Activated T-helper 17 cell treated with anti-CD3 and anti-CD28 coated beads, Interleukin-2, amount 50 U/mL, for 72 hours (primary cell): ENCODE results near the gene CDYL. TPM values are rescaled to one million over a fixed set of nuclear protein-coding genes. Genes with fewer than 3 reads are reported as not detected.
A peak's percentile ranks its signal among the peaks of the same experiment; 100 is the strongest.

Experiments used
- ATAC-seq: fragments of 150-1000 bp; cut with Tn5 transposase; replicated peaks from 2 replicates; pipeline ENCODE4 v1.10.0; 2021; ENCODE audit warnings: mild to moderate bottlenecking, moderate library complexity
- H3K27ac Mint-ChIP-seq: one replicate; pipeline ENCODE4 v1.8.0; 2022; ENCODE audit warnings: mixed read lengths
- H3K27me3 Mint-ChIP-seq: one replicate; pipeline ENCODE4 v1.8.0; 2022; ENCODE audit warnings: mixed read lengths
- H3K36me3 Mint-ChIP-seq: one replicate; pipeline ENCODE4 v1.8.0; 2022; ENCODE audit warnings: low read depth, mild to moderate bottlenecking, mixed read lengths
- H3K4me1 Mint-ChIP-seq: one replicate; pipeline ENCODE4 v1.8.0; 2022; ENCODE audit warnings: mixed read lengths
- H3K4me3 Mint-ChIP-seq: one replicate; pipeline ENCODE4 v1.8.0; 2022; ENCODE audit warnings: mild to moderate bottlenecking, mixed read lengths
- H3K9me3 Mint-ChIP-seq: one replicate; pipeline ENCODE4 v1.8.0; 2022; ENCODE audit warnings: mixed read lengths
- total RNA-seq, 2 donors: library from RNA; stranded (reverse); gene quantifications; one replicate each; pipeline ENCODE4 v1.2.3, GENCODE V29; 2022

Gene CDYL
- total RNA-seq, 2 donors from 2014 or later: 23.3 to 24.5 TPM

- no peak for ATAC-seq
- Mint-ChIP-seq H3K4me3 (no peak overlapping the region), H3K27me3 (no peaks in the 10 kb centered on the region), H3K36me3 (no peaks in the 10 kb centered on the region), H3K4me1 (peaks cover 15% of the 10 kb centered on the region), H3K9me3 (no peaks in the 10 kb centered on the region), H3K27ac (no peak overlapping the region)
Measured at GRCh38 chr6:4920914-4921410, 144.8 kb downstream of the CDYL start.

- H3K36me3 Mint-ChIP-seq: no peaks in the 10 kb centered on the region
- peaks cover 6% of the 10 kb centered on the region for H3K4me1 Mint-ChIP-seq
- H3K27me3 Mint-ChIP-seq: no peaks in the 10 kb centered on the region
- no peak overlapping the region for H3K4me3 Mint-ChIP-seq
- H3K27ac Mint-ChIP-seq: no peak overlapping the region
- no peaks in the 10 kb centered on the region for H3K9me3 Mint-ChIP-seq
- ATAC-seq: no peak
Measured at GRCh38 chr6:4922488-4923037, 146.4 kb downstream of the CDYL start.

- Mint-ChIP-seq H3K9me3 (no peaks in the 10 kb centered on the region), H3K27ac (no peak overlapping the region)
Measured at GRCh38 chr6:4923081-4923480, 146.9 kb downstream of the CDYL start.

GRCh38 chr6:4924661-4925271, 148.6 kb downstream of the CDYL start:
- Mint-ChIP-seq H3K36me3 (no peaks in the 10 kb centered on the region), H3K27me3 (no peaks in the 10 kb centered on the region), H3K4me3 (no peak overlapping the region), H3K27ac (no peak overlapping the region), H3K4me1 (peaks cover 10% of the 10 kb centered on the region), H3K9me3 (no peaks in the 10 kb centered on the region)
- no peak for ATAC-seq

More at GRCh38 chr6:4923081-4923480, 146.9 kb downstream of the CDYL start:
- peaks cover 4% of the 10 kb centered on the region for H3K4me1 Mint-ChIP-seq
- H3K4me3 Mint-ChIP-seq: no peak overlapping the region
- H3K27me3 Mint-ChIP-seq: no peaks in the 10 kb centered on the region
- ATAC-seq: no peak
- no peaks in the 10 kb centered on the region for H3K36me3 Mint-ChIP-seq

GRCh38 chr6:4925580-4925979, 149.4 kb downstream of the CDYL start:
- H3K36me3 Mint-ChIP-seq: no peaks in the 10 kb centered on the region
- H3K27me3 Mint-ChIP-seq: no peaks in the 10 kb centered on the region
- no peak for ATAC-seq
- H3K4me3 Mint-ChIP-seq: no peak overlapping the region
- H3K9me3 Mint-ChIP-seq: no peaks in the 10 kb centered on the region
- peaks cover 10% of the 10 kb centered on the region for H3K4me1 Mint-ChIP-seq
- H3K27ac Mint-ChIP-seq: no peak overlapping the region

GRCh38 chr6:4928426-4928825, 152.2 kb downstream of the CDYL start:
- Mint-ChIP-seq H3K27ac (no peak overlapping the region), H3K36me3 (no peaks in the 10 kb centered on the region), H3K4me1 (peaks cover 19% of the 10 kb centered on the region), H3K9me3 (no peaks in the 10 kb centered on the region), H3K27me3 (no peaks in the 10 kb centered on the region), H3K4me3 (no peak overlapping the region)
- peak; percentile 61 for ATAC-seq

GRCh38 chr6:4929097-4929718, 153.0 kb downstream of the CDYL start:
- H3K4me1 Mint-ChIP-seq: peaks cover 21% of the 10 kb centered on the region

GRCh38 chr6:4930025-4930691, 154.0 kb downstream of the CDYL start:
- Mint-ChIP-seq H3K4me3 (no peak overlapping the region), H3K4me1 (peaks cover 26% of the 10 kb centered on the region)

More at GRCh38 chr6:4929097-4929718, 153.0 kb downstream of the CDYL start:
- Mint-ChIP-seq H3K27ac (no peak overlapping the region), H3K27me3 (no peaks in the 10 kb centered on the region), H3K4me3 (no peak overlapping the region), H3K36me3 (no peaks in the 10 kb centered on the region), H3K9me3 (no peaks in the 10 kb centered on the region)
- ATAC-seq: no peak

GRCh38 chr6:4931530-4932227, 155.5 kb downstream of the CDYL start:
- ATAC-seq: no peak
- no peaks in the 10 kb centered on the region for H3K27me3 Mint-ChIP-seq
- peaks cover 9% of the 10 kb centered on the region for H3K36me3 Mint-ChIP-seq
- no peaks in the 10 kb centered on the region for H3K9me3 Mint-ChIP-seq
- H3K27ac Mint-ChIP-seq: no peak overlapping the region
- no peak overlapping the region for H3K4me3 Mint-ChIP-seq
- H3K4me1 Mint-ChIP-seq: peaks cover 35% of the 10 kb centered on the region

More at GRCh38 chr6:4930025-4930691, 154.0 kb downstream of the CDYL start:
- H3K27ac Mint-ChIP-seq: no peak overlapping the region
- no peaks in the 10 kb centered on the region for H3K9me3 Mint-ChIP-seq
- H3K36me3 Mint-ChIP-seq: no peaks in the 10 kb centered on the region
- no peaks in the 10 kb centered on the region for H3K27me3 Mint-ChIP-seq
- no peak for ATAC-seq

- Mint-ChIP-seq H3K27ac (peak overlapping the region; percentile 13), H3K4me1 (peaks cover 35% of the 10 kb centered on the region)
Measured at GRCh38 chr6:4932228-4932903, 156.2 kb downstream of the CDYL start.

GRCh38 chr6:4935486-4935885, 159.3 kb downstream of the CDYL start:
- peak; percentile 87 for ATAC-seq
- Mint-ChIP-seq H3K4me1 (peaks cover 39% of the 10 kb centered on the region), H3K9me3 (no peaks in the 10 kb centered on the region), H3K27me3 (no peaks in the 10 kb centered on the region), H3K27ac (no peak overlapping the region), H3K36me3 (peaks cover 43% of the 10 kb centered on the region), H3K4me3 (peak overlapping the region; percentile 44)

More at GRCh38 chr6:4932228-4932903, 156.2 kb downstream of the CDYL start:
- peaks cover 15% of the 10 kb centered on the region for H3K36me3 Mint-ChIP-seq
- H3K4me3 Mint-ChIP-seq: no peak overlapping the region
- H3K9me3 Mint-ChIP-seq: no peaks in the 10 kb centered on the region
- no peaks in the 10 kb centered on the region for H3K27me3 Mint-ChIP-seq
- ATAC-seq: no peak

- Mint-ChIP-seq H3K27ac (no peak overlapping the region), H3K4me3 (peak overlapping the region; percentile 44), H3K27me3 (no peaks in the 10 kb centered on the region), H3K36me3 (peaks cover 43% of the 10 kb centered on the region), H3K9me3 (no peaks in the 10 kb centered on the region), H3K4me1 (peaks cover 39% of the 10 kb centered on the region)
- no peak for ATAC-seq
Measured at GRCh38 chr6:4935975-4936680, 159.9 kb downstream of the CDYL start.

- no peaks in the 10 kb centered on the region for H3K27me3 Mint-ChIP-seq
- peaks cover 44% of the 10 kb centered on the region for H3K36me3 Mint-ChIP-seq
- no peaks in the 10 kb centered on the region for H3K9me3 Mint-ChIP-seq
- no peak for ATAC-seq
- H3K4me1 Mint-ChIP-seq: peaks cover 41% of the 10 kb centered on the region
- no peak overlapping the region for H3K27ac Mint-ChIP-seq
- no peak overlapping the region for H3K4me3 Mint-ChIP-seq
Measured at GRCh38 chr6:4936681-4937041, 160.5 kb downstream of the CDYL start.
